Ishikawa (cell line): ENCODE results near the gene MYMK.

Source experiments
- CEBPB ChIP-seq: IDR thresholded peaks from 2 replicates; pipeline ENCODE4 v1.6.1; 2012
- CREB1 ChIP-seq: IDR thresholded peaks from 2 replicates; pipeline ENCODE4 v1.6.1; 2012; ENCODE audit warnings: low read depth
- EGR1 ChIP-seq: IDR thresholded peaks from 2 replicates; pipeline ENCODE4 v1.6.1; 2012
- EP300 ChIP-seq: IDR thresholded peaks from 2 replicates; pipeline ENCODE4 v1.6.1; 2012; ENCODE audit warnings: borderline replicate concordance
- FOXM1 ChIP-seq: IDR thresholded peaks from 2 replicates; pipeline ENCODE4 v1.6.1; 2012; ENCODE audit warnings: low read depth, borderline replicate concordance
- MAX ChIP-seq: IDR thresholded peaks from 2 replicates; pipeline ENCODE4 v1.6.1; 2012
- NFIC ChIP-seq: IDR thresholded peaks from 2 replicates; pipeline ENCODE4 v1.6.1; 2012
- RAD21 ChIP-seq: IDR thresholded peaks from 2 replicates; pipeline ENCODE4 v1.6.1; 2012; ENCODE audit warnings: low read depth
- REST ChIP-seq: IDR thresholded peaks from 2 replicates; pipeline ENCODE4 v1.6.1; 2012; ENCODE audit warnings: low read depth, mild to moderate bottlenecking
- TAF1 ChIP-seq: IDR thresholded peaks from 2 replicates; pipeline ENCODE4 v1.6.1; 2012; ENCODE audit warnings: low read depth, mild to moderate bottlenecking
- TCF12 ChIP-seq: IDR thresholded peaks from 2 replicates; pipeline ENCODE4 v1.6.1; 2012; ENCODE audit warnings: low read depth
- TEAD4 ChIP-seq: IDR thresholded peaks from 2 replicates; pipeline ENCODE4 v1.6.1; 2012
- USF1 ChIP-seq: IDR thresholded peaks from 2 replicates; pipeline ENCODE4 v1.6.1; 2012
- YY1 ChIP-seq: IDR thresholded peaks from 2 replicates; pipeline ENCODE4 v1.6.1; 2012; ENCODE audit warnings: low read depth
- ZBTB7A ChIP-seq: IDR thresholded peaks from 2 replicates; pipeline ENCODE4 v1.6.1; 2012; ENCODE audit warnings: low read depth

The MYMK gene

GRCh38 chr9:133512253-133513213 lies 12.2 kb downstream of the MYMK start:
- TF ChIP-seq NFIC (no peak), TEAD4 (no peak), EP300 (no peak), REST (no peak), MAX (no peak), ZBTB7A (no peak), YY1 (no peak), TCF12 (no peak), RAD21 (no peak), FOXM1 (no peak), CEBPB (no peak), USF1 (no peak)

DNA sequence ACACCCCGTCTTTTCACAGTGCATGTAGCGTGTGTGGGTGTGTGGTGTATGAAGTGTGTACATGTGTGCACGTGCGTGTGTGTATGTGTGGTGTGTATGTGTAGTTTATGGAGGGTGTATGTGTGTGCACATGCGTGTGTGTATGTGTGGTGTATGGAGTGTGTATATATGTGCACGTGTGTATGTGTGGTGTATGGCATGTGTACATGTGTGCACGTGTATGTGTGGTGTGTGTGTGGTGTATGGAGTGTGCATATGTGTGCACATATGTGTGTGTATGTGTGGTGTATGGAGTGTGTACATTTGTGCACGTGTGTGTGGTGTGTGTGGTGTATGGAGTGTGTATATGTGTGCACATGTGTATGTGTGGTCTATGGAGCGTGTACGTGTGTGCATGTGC lies 13.2 kb downstream of the MYMK start:
- no peak for TF ChIP-seq FOXM1
- no peak for TF ChIP-seq YY1
- no peak for TF ChIP-seq EGR1
- no peak for TF ChIP-seq TAF1
- TF ChIP-seq REST: no peak
- no peak for TF ChIP-seq CREB1
- TF ChIP-seq RAD21: no peak
- TF ChIP-seq ZBTB7A: no peak
- no peak for TF ChIP-seq MAX
- no peak for TF ChIP-seq CEBPB
- TF ChIP-seq TCF12: no peak
- no peak for TF ChIP-seq EP300
- no peak for TF ChIP-seq NFIC
- TF ChIP-seq USF1: no peak
- no peak for TF ChIP-seq TEAD4

GRCh38 chr9:133510926-133511505 lies 13.7 kb downstream of the MYMK start:
- no peak for TF ChIP-seq REST
- TF ChIP-seq USF1: no peak
- TF ChIP-seq TAF1: no peak
- TF ChIP-seq YY1: no peak
